Activated gamma-delta T cell treated with anti-CD3 and anti-CD28 coated beads, Interleukin-2, amount 50 U/mL, for 16 hours (primary cell): ENCODE data around the gene VWA7.

Experiments used
- DNase-seq: peaks from one replicate; pipeline ENCODE4 v3.0.0-alpha.2; 2020; ENCODE audit warnings: low read depth

The VWA7 gene

GRCh38 chr6:31778193-31778592 lies 1.1 kb upstream of the VWA7 start:
- no peak for DNase-seq

- DNase-seq = no peak
Observed at GRCh38 chr6:31777667-31778050, 531 bp upstream of the VWA7 start.

GRCh38 chr6:31776485-31776988 lies 591 bp downstream of the VWA7 start:
- DNase-seq = no peak

- DNase-seq = no peak
Observed at GRCh38 chr6:31775633-31776484, 1.3 kb downstream of the VWA7 start.

GRCh38 chr6:31775184-31775583 lies 1.9 kb downstream of the VWA7 start:
- DNase-seq = no peak

- no peak for DNase-seq
Observed at GRCh38 chr6:31771992-31772358, 5.2 kb downstream of the VWA7 start.

GRCh38 chr6:31770860-31771259 lies 6.3 kb downstream of the VWA7 start:
- no peak for DNase-seq

- DNase-seq = peak; percentile 68
Observed at GRCh38 chr6:31769684-31770371, 7.3 kb downstream of the VWA7 start.

GRCh38 chr6:31768363-31769257 lies 8.5 kb downstream of the VWA7 start:
- DNase-seq = no peak

- no peak for DNase-seq
Observed at GRCh38 chr6:31767096-31767645, 10.0 kb downstream of the VWA7 start.

GRCh38 chr6:31765910-31766794 lies 11.0 kb downstream of the VWA7 start:
- no peak for DNase-seq

- no peak for DNase-seq
Observed at GRCh38 chr6:31765559-31765909, 11.6 kb downstream of the VWA7 start.

GRCh38 chr6:31764198-31764597 lies 12.9 kb downstream of the VWA7 start:
- no peak for DNase-seq

GRCh38 chr6:31763619-31763940 lies 13.5 kb downstream of the VWA7 start:
- no peak for DNase-seq

- DNase-seq = no peak
Observed at GRCh38 chr6:31762878-31763618, 14.1 kb downstream of the VWA7 start.

- no peak for DNase-seq
Observed at GRCh38 chr6:31762356-31762755, 14.8 kb downstream of the VWA7 start, which contains the start of gene SAPCD1. TSS of gene SAPCD1 (plus strand) at chr6:31762656. CDS start at chr6:31763055, 399 bp downstream.

GRCh38 chr6:31761343-31761742 lies 15.8 kb downstream of the VWA7 start:
- DNase-seq = no peak

- no peak for DNase-seq
Observed at GRCh38 chr6:31760790-31761189, 16.3 kb downstream of the VWA7 start.

- no peak for DNase-seq
Observed at GRCh38 chr6:31758281-31758680, 18.8 kb downstream of the VWA7 start.

- no peak for DNase-seq
Observed at GRCh38 chr6:31752739-31753319, 24.3 kb downstream of the VWA7 start.
